GM12873 (cell line): ENCODE data around the gene FAM177A1.

Source experiments
- TF ChIP-seq, protein P1 (sequence below): IDR thresholded peaks from 2 replicates; pipeline ENCODE4 v1.5.1; 2012; ENCODE audit warnings: low read depth, mild to moderate bottlenecking, moderate library complexity, low read length, control low read depth; ENCODE audit not compliant: insufficient read depth; ENCODE audit errors: missing control alignments

Gene FAM177A1

GRCh38 chr14:35078082-35078481, 32.0 kb downstream of the FAM177A1 start:
- TF ChIP-seq, protein P1, sequence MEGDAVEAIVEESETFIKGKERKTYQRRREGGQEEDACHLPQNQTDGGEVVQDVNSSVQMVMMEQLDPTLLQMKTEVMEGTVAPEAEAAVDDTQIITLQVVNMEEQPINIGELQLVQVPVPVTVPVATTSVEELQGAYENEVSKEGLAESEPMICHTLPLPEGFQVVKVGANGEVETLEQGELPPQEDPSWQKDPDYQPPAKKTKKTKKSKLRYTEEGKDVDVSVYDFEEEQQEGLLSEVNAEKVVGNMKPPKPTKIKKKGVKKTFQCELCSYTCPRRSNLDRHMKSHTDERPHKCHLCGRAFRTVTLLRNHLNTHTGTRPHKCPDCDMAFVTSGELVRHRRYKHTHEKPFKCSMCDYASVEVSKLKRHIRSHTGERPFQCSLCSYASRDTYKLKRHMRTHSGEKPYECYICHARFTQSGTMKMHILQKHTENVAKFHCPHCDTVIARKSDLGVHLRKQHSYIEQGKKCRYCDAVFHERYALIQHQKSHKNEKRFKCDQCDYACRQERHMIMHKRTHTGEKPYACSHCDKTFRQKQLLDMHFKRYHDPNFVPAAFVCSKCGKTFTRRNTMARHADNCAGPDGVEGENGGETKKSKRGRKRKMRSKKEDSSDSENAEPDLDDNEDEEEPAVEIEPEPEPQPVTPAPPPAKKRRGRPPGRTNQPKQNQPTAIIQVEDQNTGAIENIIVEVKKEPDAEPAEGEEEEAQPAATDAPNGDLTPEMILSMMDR = no peak

DNA sequence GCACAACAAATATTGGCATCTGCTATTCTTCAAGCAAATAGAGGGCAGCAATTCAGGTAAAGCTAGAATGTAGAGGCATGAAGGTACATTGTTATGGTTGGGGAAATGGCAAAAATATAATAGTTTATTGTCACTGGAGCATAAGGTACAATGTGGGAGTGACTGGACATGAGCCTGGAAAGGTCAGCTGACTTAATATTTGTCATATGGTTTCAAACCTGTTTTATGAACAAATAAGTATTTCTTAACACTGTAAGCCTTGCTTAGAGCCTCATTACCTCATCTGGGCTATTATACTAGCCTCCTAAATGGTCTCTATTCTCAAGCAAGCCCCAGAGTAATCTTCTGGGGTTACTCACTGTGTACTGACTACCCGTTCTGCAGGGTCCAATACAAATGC, 33.7 kb downstream of the FAM177A1 start:
- TF ChIP-seq, protein P1 = no peak

DNA sequence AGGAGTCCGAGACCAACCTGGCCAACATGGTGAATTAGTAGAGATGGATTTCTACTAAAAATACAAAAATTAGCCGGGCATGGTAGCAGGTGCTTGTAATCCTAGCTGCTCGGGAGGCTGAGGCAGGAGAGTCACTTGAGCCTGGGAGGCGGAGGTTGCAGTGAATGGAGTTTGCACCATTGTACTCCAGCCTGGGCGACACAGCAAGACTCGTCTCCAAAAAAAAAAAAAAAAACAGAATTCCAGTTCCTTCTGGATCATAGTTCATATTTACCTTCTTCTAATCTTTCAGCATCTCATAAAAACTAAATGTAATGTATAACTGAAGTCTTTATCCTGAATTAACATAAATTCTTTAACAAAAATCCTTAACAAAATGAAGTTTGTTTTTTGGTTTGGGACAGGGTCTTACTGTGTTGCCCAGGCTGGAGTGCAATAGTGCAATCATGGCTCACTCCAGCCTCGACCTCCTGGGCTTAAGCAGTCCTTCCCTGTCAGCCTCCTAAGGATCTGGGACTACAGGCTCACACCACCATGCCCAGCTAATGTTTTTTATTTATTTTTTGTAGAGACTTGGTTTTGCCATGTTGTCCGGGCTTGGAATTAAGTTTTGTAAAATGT, 37.6 kb downstream of the FAM177A1 start:
- TF ChIP-seq, protein P1 = no peak

- TF ChIP-seq, protein P1 = no peak
Observed at GRCh38 chr14:35085441-35085840, 39.4 kb downstream of the FAM177A1 start.

DNA sequence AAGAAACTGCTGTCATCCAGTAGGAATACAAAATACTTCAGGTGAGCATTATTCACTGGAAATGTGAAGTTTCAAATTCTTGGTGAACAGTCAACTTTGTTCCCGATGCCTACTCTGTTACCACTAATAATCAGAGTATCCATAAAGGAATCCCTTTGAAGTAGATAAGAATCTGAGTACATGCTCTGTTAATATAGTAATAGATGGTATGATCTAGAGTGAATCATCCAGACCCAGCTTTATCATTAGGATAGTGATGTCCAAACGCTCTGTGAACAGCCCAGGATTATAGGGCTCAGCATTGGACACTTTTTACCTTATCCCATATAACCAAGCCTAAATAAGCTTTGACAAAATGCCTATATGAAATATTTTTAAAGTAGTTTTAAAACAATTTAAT, 42.4 kb downstream of the FAM177A1 start:
- TF ChIP-seq, protein P1 = no peak

DNA sequence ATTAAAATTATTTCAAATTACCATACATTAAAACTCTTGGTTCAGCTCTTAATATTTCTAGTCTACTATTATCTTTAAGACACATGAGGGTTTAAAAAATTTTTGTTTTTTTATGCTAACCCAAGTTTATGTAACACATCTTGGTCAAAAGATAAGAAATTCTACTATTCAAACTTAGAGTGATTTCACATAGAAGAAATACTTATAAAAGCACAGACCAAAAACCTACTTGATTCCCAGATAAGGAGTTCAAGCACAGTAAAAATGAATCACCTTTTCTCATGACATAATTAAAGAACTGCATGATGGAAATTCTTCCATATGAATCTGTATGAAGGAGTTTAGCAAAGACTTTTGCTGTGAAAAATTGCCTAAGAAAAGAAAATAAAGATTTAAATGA, 61.8 kb downstream of the FAM177A1 start:
- TF ChIP-seq, protein P1 = no peak

DNA sequence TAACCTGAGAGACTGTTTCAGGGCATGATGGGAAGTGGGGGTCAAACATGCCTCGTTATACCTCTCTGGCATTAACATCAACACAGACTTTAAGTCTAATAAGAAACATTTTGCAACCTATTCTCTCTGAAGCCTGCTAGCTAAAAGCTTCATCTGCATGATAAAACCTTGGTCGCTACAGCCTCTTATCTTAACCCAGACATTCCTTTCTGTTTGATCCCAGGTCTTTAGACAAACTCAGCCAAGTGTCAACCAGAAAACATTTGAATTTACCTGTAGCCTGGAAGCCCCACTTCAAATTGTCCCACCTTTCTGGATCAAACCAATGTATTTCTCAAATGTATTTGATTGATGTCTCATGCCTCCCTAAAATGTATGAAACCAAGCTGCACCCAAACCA, 66.6 kb downstream of the FAM177A1 start:
- TF ChIP-seq, protein P1 = no peak
